IMR-90 (cell line): ENCODE data around the gene MCL1. TPM values are rescaled to one million over a fixed set of nuclear protein-coding genes. Genes with fewer than 3 reads are reported as not detected.

ENCODE experiments used
- ATAC-seq: fragments of 200-7000 bp; cut with Tn5 transposase; 2 replicates; pipeline ENCODE4 v1.9.1; 2020; ENCODE audit warnings: low read depth, mild to moderate bottlenecking, moderate library complexity
- BruUV-seq: library from RNA; stranded (reverse); fragments of 400-500 nt; replicated peaks from 2 replicates; lab custom pipeline; 2021; lab: Mats Ljungman, UMichigan
- CTCF ChIA-PET: fragments of 300-600 bp; formaldehyde crosslinking; extraction: SDS; loops from one replicate; lab custom pipeline; 2021; ENCODE audit warnings: antibody characterized with exemption; lab: Yijun Ruan, JAX
- POLR2A ChIA-PET: fragments of 300-600 bp; sonication (Branson Sonifier 250); formaldehyde crosslinking; loops from one replicate; lab custom pipeline; 2022; ENCODE audit warnings: antibody characterized with exemption; ENCODE audit not compliant: unreplicated experiment; lab: Charles Lee
- DNase-seq: peaks from one replicate; pipeline ENCODE4 v3.0.0; 2013
- H2AFZ ChIP-seq: replicated peaks from 2 replicates; pipeline ENCODE3; 2013; ENCODE audit warnings: low read length, mild to moderate bottlenecking; ENCODE audit not compliant: poor library complexity
- H2AK5ac ChIP-seq: 2 replicates; pipeline ENCODE4 v1.6.1; 2013; ENCODE audit warnings: low read depth, low read length, inconsistent platforms
- H2AK9ac ChIP-seq: replicated peaks from 2 replicates; pipeline ENCODE3; 2013; ENCODE audit warnings: mild to moderate bottlenecking, low read depth, low read length, moderate library complexity; ENCODE audit not compliant: poor library complexity
- H2BK120ac ChIP-seq: 2 replicates; pipeline ENCODE4 v1.6.1; 2013; ENCODE audit warnings: low read depth, low read length, inconsistent platforms
- H2BK15ac ChIP-seq: 3 replicates; pipeline ENCODE4 v1.6.1; 2013; ENCODE audit warnings: low read depth, low read length, inconsistent platforms
- H2BK20ac ChIP-seq: 2 replicates; pipeline ENCODE4 v1.6.1; 2013; ENCODE audit warnings: low read depth, mild to moderate bottlenecking, inconsistent platforms, low read length, moderate library complexity
- H2BK5ac ChIP-seq: 2 replicates; pipeline ENCODE4 v1.6.1; 2013; ENCODE audit warnings: mild to moderate bottlenecking, low read depth, low read length, inconsistent platforms; ENCODE audit not compliant: poor library complexity, severe bottlenecking
- H3K14ac ChIP-seq: replicated peaks from 2 replicates; pipeline ENCODE4 v1.6.1; 2013; ENCODE audit warnings: low read depth, low read length, inconsistent platforms
- H3K18ac ChIP-seq: 2 replicates; pipeline ENCODE4 v1.6.1; 2013; ENCODE audit warnings: low read depth, low read length, control low read depth
- H3K23ac ChIP-seq: 2 replicates; pipeline ENCODE4 v1.6.1; 2013; ENCODE audit warnings: low read depth, low read length, inconsistent platforms
- H3K27ac ChIP-seq: 2 replicates; pipeline ENCODE4 v1.5.1; 2013; ENCODE audit warnings: mild to moderate bottlenecking, control low read depth, low read length; ENCODE audit not compliant: insufficient read depth
- H3K27me3 ChIP-seq: 2 replicates; pipeline ENCODE4 v1.6.1; 2013; ENCODE audit warnings: low read length; ENCODE audit not compliant: control insufficient read depth, insufficient read depth
- H3K36me3 ChIP-seq: 2 replicates; pipeline ENCODE4 v1.6.1; 2013; ENCODE audit warnings: low read length, mixed read lengths; ENCODE audit not compliant: control insufficient read depth, insufficient read depth
- H3K4ac ChIP-seq: 2 replicates; pipeline ENCODE4 v1.6.1; 2013; ENCODE audit warnings: low read depth, low read length, inconsistent platforms
- H3K4me1 ChIP-seq: 2 replicates; pipeline ENCODE4 v1.6.1; 2013; ENCODE audit warnings: low read length, mixed read lengths; ENCODE audit not compliant: control insufficient read depth, insufficient read depth
- H3K4me2 ChIP-seq: 2 replicates; pipeline ENCODE4 v1.6.1; 2013; ENCODE audit warnings: low read depth, mild to moderate bottlenecking, control low read depth, low read length, moderate library complexity
- H3K4me3 ChIP-seq: 2 replicates; pipeline ENCODE4 v1.5.1; 2013; ENCODE audit warnings: low read depth, mild to moderate bottlenecking, control low read depth, low read length, moderate library complexity; ENCODE audit not compliant: insufficient read depth
- H3K56ac ChIP-seq: 2 replicates; pipeline ENCODE4 v1.6.1; 2013; ENCODE audit warnings: low read length, inconsistent platforms; ENCODE audit not compliant: insufficient read depth; ENCODE audit errors: extremely low read depth
- H3K79me1 ChIP-seq, 2 experiments: 2 replicates each; pipeline ENCODE4 v1.6.1; 2013; ENCODE audit warnings: low read length in 2 of 2, inconsistent platforms in 1 of 2, low read depth in 1 of 2
- H3K9ac ChIP-seq: 2 replicates; pipeline ENCODE4 v1.6.1; 2013; ENCODE audit warnings: low read depth, low read length, control low read depth
- H3K9me1 ChIP-seq: 2 replicates; pipeline ENCODE4 v1.6.1; 2013; ENCODE audit warnings: low read length, inconsistent platforms; ENCODE audit not compliant: insufficient read depth
- H3K9me3 ChIP-seq: 2 replicates; pipeline ENCODE4 v1.6.1; 2013; ENCODE audit warnings: low read length; ENCODE audit not compliant: control insufficient read depth, insufficient read depth
- H4K20me1 ChIP-seq: 2 replicates; pipeline ENCODE4 v1.6.1; 2013; ENCODE audit warnings: low read length, inconsistent platforms; ENCODE audit not compliant: insufficient read depth
- H4K5ac ChIP-seq: 2 replicates; pipeline ENCODE4 v1.6.1; 2013; ENCODE audit warnings: mild to moderate bottlenecking, low read depth, low read length, control low read depth
- H4K8ac ChIP-seq, 2 experiments: 2 replicates each; pipeline ENCODE4 v1.6.1; 2013; ENCODE audit warnings: low read depth in 2 of 2, low read length in 2 of 2, control low read depth in 1 of 2, inconsistent platforms in 1 of 2
- H4K91ac ChIP-seq: 2 replicates; pipeline ENCODE4 v1.6.1; 2013; ENCODE audit warnings: low read depth, low read length, inconsistent platforms; ENCODE audit not compliant: insufficient read depth
- BHLHE40 ChIP-seq: fragments of 150-350 bp; IDR thresholded peaks from 2 replicates; pipeline ENCODE4 v1.6.1; 2016; ENCODE audit warnings: mild to moderate bottlenecking, low read depth, low read length
- CEBPB ChIP-seq: IDR thresholded peaks from 2 replicates; pipeline ENCODE4 v1.6.1; 2012; ENCODE audit warnings: low read depth, low read length, improper control_type of control experiment
- CHD1 ChIP-seq: IDR thresholded peaks from 2 replicates; pipeline ENCODE4 v1.6.1; 2012; ENCODE audit warnings: low read depth, low read length, improper control_type of control experiment
- CTCF ChIP-seq: conservative IDR thresholded peaks from 2 replicates; pipeline ENCODE4 v1.5.1; 2012; ENCODE audit warnings: mild to moderate bottlenecking, low read depth, low read length, improper control_type of control experiment
- ELK1 ChIP-seq: fragments of 150-350 bp; IDR thresholded peaks from 2 replicates; pipeline ENCODE4 v1.6.1; 2016; ENCODE audit warnings: low read depth, mild to moderate bottlenecking, low read length, moderate library complexity, borderline replicate concordance
- FOS ChIP-seq: fragments of 150-350 bp; IDR thresholded peaks from 2 replicates; pipeline ENCODE4 v1.6.1; 2016; ENCODE audit warnings: low read depth, low read length
- MAFK ChIP-seq: IDR thresholded peaks from 2 replicates; pipeline ENCODE4 v1.6.1; 2012; ENCODE audit warnings: low read depth, low read length, improper control_type of control experiment
- MAZ ChIP-seq: IDR thresholded peaks from 2 replicates; pipeline ENCODE4 v1.6.1; 2012; ENCODE audit warnings: low read depth, mild to moderate bottlenecking, low read length, improper control_type of control experiment, moderate library complexity, borderline replicate concordance
- MXI1 ChIP-seq: IDR thresholded peaks from 2 replicates; pipeline ENCODE4 v1.6.1; 2012; ENCODE audit warnings: low read depth, mild to moderate bottlenecking, low read length, moderate library complexity, borderline replicate concordance
- NFE2L2 ChIP-seq: fragments of 150-350 bp; IDR thresholded peaks from 2 replicates; pipeline ENCODE4 v1.6.1; 2016; ENCODE audit warnings: low read depth, mild to moderate bottlenecking, low read length
- POLR2A ChIP-seq: IDR thresholded peaks from 2 replicates; pipeline ENCODE4 v1.6.1; 2012; ENCODE audit warnings: mild to moderate bottlenecking, low read depth, low read length
- RAD21 ChIP-seq: IDR thresholded peaks from 2 replicates; pipeline ENCODE4 v1.6.1; 2012; ENCODE audit warnings: low read length, improper control_type of control experiment
- RCOR1 ChIP-seq: IDR thresholded peaks from 2 replicates; pipeline ENCODE4 v1.6.1; 2012; ENCODE audit warnings: mild to moderate bottlenecking, low read length, improper control_type of control experiment; ENCODE audit not compliant: insufficient replicate concordance
- RFX5 ChIP-seq: IDR thresholded peaks from 2 replicates; pipeline ENCODE4 v1.8.0; 2012; ENCODE audit warnings: low read depth, mild to moderate bottlenecking, low read length, moderate library complexity
- SMC3 ChIP-seq: fragments of 150-350 bp; IDR thresholded peaks from 2 replicates; pipeline ENCODE4 v1.6.1; 2016; ENCODE audit warnings: low read depth, mild to moderate bottlenecking, antibody characterized with exemption, low read length, moderate library complexity
- USF2 ChIP-seq: fragments of 150-350 bp; IDR thresholded peaks from 2 replicates; pipeline ENCODE4 v1.6.1; 2017; ENCODE audit warnings: mild to moderate bottlenecking, antibody characterized with exemption, low read length, low read depth
- WGBS, 2 experiments: methylation state at CpG; one replicate each; pipeline versions ENCODE4 v1.1.5 to v1.1.7; 2013; ENCODE audit warnings: missing lambda C conversion rate in 2 of 2; ENCODE audit not compliant: insufficient read length in 1 of 2; ENCODE audit errors: extremely low coverage in 2 of 2; 5-methylcytosine and 5-hydroxymethylcytosine counted together
- dilution Hi-C: fragments of 300-500 bp; cut with HindIII; formaldehyde crosslinking; loops from one replicate; pipeline ENCODE4 v1.14.3; 2018; ENCODE audit warnings: low sequenced_read_pairs; ENCODE audit not compliant: unreplicated experiment
- in situ Hi-C: fragments of 300-500 bp; cut with MboI; formaldehyde crosslinking; loops from 3 replicates; pipeline ENCODE4 v1.14.3; 2019; ENCODE audit warnings: low sequenced_read_pairs, inconsistent platforms, mixed read lengths
- intact Hi-C: fragments of 100-400 bp; cut with micrococcal nuclease; formaldehyde crosslinking; loops from 2 replicates; pipeline ENCODE4 v1.10.0; 2022
- polyA plus RNA-seq, 3 experiments: library from polyadenylated mRNA; depleted of rRNA; stranded (reverse); fragments of >200 nt; gene quantifications; 2 replicates each; pipeline ENCODE4 v1.2.3, GENCODE V29; 2012; ENCODE audit warnings: low replicate concordance in 1 of 3
- total RNA-seq: library from RNA; depleted of rRNA; stranded (reverse); fragments of >200 nt; gene quantifications from 2 replicates; pipeline ENCODE4 v1.2.3, GENCODE V29; 2012

The MCL1 gene
- total and polyA plus RNA-seq, 2 of the 4 experiments (the other 2 are of a cell fraction): 79.5 to 142 TPM

GRCh38 chr1:150552911-150553289 is 26.5 kb downstream of the MCL1 start:
- no peak overlapping the region for H3K56ac ChIP-seq
- H3K4me1 ChIP-seq: peaks cover 26% of the 10 kb centered on the region
- peak overlapping the region; percentile 79; the same call in 2 of the 3 replicates for H2BK15ac ChIP-seq
- peak overlapping the region; percentile 4; the same call in 1 of the 2 replicates for H3K14ac ChIP-seq
- H4K20me1 ChIP-seq: no peaks in the 10 kb centered on the region; the same call in none of the 2 replicates
- peak overlapping the region; percentile 31; the same call in 1 of the 2 replicates for H3K18ac ChIP-seq
- H3K9me1 ChIP-seq: peaks cover 10% of the 10 kb centered on the region
- H3K27ac ChIP-seq: peak overlapping the region; percentile 72
- dilution Hi-C loops: no loop called here
- 87% methylated on average over 3 of the region's 12 CpGs; no CpG with 5 or more reads in 1 of the 2 experiments for WGBS, 2 experiments
- H2AFZ ChIP-seq: peak overlapping the region; percentile 63
- no peak overlapping the region for H3K4me3 ChIP-seq
- intact Hi-C loops: no loop called here
- ChIA-PET CTCF (interaction anchor here (0.5 kb wide), 1 partner anchor 19 kb away, joined by 5 read pairs; no protein-coding TSS in a partner anchor), POLR2A (no interaction called here)
- peaks cover 3 to 51% of the 10 kb centered on the region in 2 experiments; a peak in 3 of 4 replicates for H3K79me1 ChIP-seq
- peak overlapping the region; percentile 64 for H2BK5ac ChIP-seq
- H4K8ac ChIP-seq: peak overlapping the region; percentile 50 to 81; a peak in 3 of 4 replicates
- ATAC-seq (no peak), DNase-seq (no peak)
- H3K4ac ChIP-seq: peak overlapping the region; percentile 85
- in situ Hi-C loops: loop anchor here (10.0 kb wide), 1 partner anchor 288 kb away; the partner anchor contains the start of gene APH1A
- peak overlapping the region; percentile 21 for H4K5ac ChIP-seq
- no TSS peak for BruUV-seq
- peak overlapping the region; percentile 32; the same call in 1 of the 2 replicates for H3K4me2 ChIP-seq
- no peaks in the 10 kb centered on the region for H3K27me3 ChIP-seq
- peak overlapping the region; percentile 71; the same call in 1 of the 2 replicates for H2BK20ac ChIP-seq
- TF ChIP-seq NFE2L2 (no peak), SMC3 (no peak), CEBPB (no peak), MAFK (no peak), CTCF (no peak), MAZ (no peak), RCOR1 (no peak), RFX5 (no peak), POLR2A (no peak), RAD21 (no peak), USF2 (no peak), FOS (no peak), BHLHE40 (no peak), MXI1 (no peak), ELK1 (no peak), CHD1 (no peak)
- no peaks in the 10 kb centered on the region for H3K9me3 ChIP-seq
- peak overlapping the region; percentile 32 for H3K9ac ChIP-seq
- H3K36me3 ChIP-seq: peaks cover 5% of the 10 kb centered on the region
- peak overlapping the region; percentile 70; the same call in 1 of the 2 replicates for H2BK120ac ChIP-seq
- H4K91ac ChIP-seq: peak overlapping the region; percentile 26; the same call in 1 of the 2 replicates
- H2AK5ac ChIP-seq: peak overlapping the region; percentile 17; the same call in 1 of the 2 replicates
- no peak overlapping the region for H3K23ac ChIP-seq
- H2AK9ac ChIP-seq: peak overlapping the region; percentile 45
